HG03469 (cell line): ENCODE results near the gene EHBP1.

Experiments used
- ATAC-seq: cut with Tn5 transposase; IDR thresholded peaks from one replicate; pipeline ENCODE4 v1.9.1; 2021; ENCODE audit warnings: mild to moderate bottlenecking, moderate library complexity, moderate number of reproducible peaks; ENCODE audit not compliant: unreplicated experiment

Gene EHBP1

DNA sequence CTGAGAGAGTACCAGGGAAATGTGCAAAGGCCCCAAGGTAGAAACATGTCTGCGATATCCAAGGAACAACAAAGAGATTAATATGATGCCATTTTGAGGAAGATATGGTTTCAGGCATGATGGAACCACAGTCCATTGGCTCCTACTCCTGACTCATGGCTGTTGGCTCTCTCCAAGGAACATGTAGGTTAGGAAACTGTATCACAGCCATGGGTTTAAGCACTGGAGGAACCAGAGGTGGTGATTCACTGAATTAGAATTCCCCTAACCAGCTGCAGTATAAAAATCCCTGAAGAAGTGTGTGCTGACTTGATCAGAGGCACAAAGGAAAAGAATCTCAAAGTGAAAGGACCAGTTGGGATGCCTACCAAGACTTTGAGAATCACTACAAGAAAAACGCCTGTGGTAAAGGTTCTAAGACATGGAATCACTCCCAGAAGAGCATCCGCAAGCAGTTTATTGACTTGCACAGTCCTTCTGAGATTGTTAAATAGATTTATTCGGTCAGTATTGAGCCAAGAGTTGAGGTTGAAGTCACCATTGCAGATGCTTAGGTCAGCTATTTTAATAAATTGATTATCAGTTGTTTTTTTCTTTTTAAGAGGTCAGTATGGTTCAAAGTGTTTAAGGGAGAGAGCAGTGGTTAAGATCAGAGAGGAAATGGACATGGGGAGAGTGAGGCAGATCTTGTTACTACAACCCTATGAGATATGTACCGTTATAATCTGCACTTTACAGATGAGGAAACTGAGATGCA lies 234.4 kb downstream of the EHBP1 start:
- no peak for ATAC-seq

DNA sequence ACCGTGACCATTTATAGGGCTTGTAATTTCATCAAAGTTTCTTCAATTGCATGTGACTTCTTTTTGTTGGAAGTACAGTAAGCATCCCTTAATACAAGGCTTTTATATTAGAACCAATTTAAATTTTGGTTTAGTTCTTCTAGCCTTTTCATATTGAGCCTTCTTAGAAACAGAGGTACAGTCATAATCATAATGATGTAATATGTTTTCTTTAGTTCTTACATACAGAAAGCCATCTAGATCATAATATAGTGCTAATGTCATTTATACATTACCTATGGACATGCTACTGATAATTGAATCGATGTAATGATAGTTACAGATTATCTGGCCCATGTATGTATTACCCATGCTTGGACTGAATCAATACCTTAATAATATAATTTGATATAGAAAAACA lies 235.2 kb downstream of the EHBP1 start:
- ATAC-seq: no peak

DNA sequence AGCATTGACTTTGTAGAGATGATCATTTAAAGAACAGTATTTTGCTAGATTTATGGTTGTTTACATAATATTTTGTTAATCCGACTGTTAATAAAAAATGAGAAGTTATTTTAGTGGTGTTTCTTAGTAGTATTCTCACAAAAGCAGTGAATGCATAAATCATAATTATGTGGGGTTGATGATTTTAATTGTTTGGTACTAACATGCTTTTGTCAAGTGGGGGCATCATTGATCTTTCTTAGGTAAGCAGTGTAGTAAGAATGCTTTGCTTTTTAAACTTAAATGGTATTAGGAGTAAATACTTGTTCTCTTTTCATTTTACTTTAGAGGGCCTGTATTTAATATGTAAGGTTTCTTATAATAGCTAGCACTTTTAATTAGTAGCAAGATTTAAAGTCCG lies 235.9 kb downstream of the EHBP1 start:
- ATAC-seq: no peak

GRCh38 chr2:62944362-62944761 lies 238.8 kb downstream of the EHBP1 start:
- no peak for ATAC-seq

DNA sequence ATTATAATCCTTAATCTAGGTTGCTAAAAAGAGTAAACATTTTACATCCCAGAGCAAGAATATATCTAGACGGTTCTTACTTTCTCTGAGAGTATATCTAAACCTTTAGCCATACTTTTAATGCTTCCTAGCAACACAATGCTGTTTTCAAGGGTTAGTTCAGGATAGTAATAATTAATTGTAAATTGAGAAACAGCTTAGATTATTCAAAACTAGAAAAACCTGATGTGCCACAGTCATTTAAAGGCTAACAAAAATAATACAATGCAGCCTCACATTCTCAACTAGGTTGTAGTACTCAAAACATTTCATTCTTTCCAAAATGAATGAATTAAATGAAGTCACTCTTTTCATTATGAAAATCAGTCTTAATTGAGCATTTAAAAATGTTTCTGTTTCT lies 241.9 kb downstream of the EHBP1 start:
- no peak for ATAC-seq

DNA sequence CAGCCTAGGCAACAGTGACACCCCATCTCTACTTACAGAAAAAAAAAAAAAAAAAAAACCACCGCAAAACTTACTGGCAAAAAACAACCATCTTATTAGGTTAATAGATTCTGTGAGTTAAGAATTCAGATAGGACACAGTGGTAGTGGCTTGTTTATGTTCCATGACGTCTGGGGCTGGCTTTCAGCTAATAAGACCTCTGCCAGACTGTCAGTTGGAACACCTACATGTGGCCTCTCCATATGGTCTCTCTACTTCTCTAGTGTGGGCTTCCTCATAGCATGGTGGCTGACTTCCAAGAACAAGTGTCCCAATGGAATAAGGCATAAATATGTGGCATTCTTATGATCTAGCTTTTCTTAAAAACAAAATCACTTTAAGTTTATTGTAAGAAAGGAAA lies 251.1 kb downstream of the EHBP1 start:
- ATAC-seq: no peak

GRCh38 chr2:62958206-62958605 lies 252.7 kb downstream of the EHBP1 start:
- no peak for ATAC-seq

DNA sequence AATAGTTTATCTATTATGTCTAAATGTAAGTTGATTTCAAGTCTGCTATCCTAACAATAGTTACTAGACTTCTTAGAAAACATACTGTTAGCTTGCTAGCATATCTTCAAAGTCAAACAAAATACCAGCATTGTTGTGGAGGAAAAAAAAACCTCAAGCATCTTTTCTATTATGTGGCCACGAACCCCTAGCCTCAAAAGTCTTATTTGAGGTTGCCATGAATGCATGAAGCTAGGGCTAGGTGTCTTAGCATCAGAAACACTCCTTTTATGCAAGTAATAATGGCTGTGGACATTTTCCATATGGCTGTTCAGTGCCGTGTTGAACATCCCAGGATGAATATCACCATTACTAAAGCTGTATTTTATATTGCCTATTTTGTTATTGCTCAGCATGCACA lies 258.5 kb downstream of the EHBP1 start:
- no peak for ATAC-seq

GRCh38 chr2:62964671-62965070 lies 259.2 kb downstream of the EHBP1 start:
- ATAC-seq: no peak

- ATAC-seq: no peak
Observed at GRCh38 chr2:62966991-62967390, 261.5 kb downstream of the EHBP1 start.

DNA sequence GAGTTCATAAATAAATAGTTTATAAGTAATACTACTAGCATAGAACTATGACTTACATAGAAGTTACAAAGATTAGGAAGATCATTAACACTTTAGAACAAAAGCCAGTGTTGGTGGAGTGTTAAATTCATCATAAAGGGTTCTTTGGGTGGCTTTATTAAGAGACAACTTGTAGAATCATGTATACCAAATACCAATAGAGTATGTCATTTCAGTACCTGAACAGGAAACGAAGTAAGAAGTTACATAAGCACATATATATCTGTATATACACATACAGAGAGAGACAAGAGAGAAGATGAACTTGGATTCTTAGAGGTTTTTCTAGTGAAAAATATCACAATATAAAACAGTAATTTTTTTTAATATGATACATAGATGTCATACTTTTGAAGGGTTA lies 262.7 kb downstream of the EHBP1 start:
- ATAC-seq: no peak

GRCh38 chr2:62968668-62969067 lies 263.2 kb downstream of the EHBP1 start:
- no peak for ATAC-seq

DNA sequence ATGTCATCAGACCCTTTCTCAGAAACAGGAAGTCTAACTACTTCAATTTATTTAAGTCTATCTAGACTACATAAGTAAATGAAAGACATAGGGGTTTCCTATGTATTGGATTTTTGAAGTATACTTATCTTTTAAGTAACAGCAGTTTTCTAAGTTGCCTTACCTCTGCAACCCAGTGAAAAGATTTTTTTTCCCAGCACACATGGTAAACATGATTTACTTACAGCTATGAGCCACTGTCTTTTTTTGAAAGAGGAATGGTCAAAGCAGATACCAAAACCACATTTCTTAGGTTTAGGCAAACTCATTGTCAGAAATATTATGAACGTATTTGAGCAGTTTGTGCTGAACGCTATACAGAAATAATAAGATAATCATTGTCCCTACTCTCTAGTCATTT lies 266.4 kb downstream of the EHBP1 start:
- ATAC-seq: no peak

GRCh38 chr2:62972601-62973000 lies 267.1 kb downstream of the EHBP1 start:
- no peak for ATAC-seq

GRCh38 chr2:62974999-62975398 lies 269.5 kb downstream of the EHBP1 start:
- ATAC-seq: no peak

DNA sequence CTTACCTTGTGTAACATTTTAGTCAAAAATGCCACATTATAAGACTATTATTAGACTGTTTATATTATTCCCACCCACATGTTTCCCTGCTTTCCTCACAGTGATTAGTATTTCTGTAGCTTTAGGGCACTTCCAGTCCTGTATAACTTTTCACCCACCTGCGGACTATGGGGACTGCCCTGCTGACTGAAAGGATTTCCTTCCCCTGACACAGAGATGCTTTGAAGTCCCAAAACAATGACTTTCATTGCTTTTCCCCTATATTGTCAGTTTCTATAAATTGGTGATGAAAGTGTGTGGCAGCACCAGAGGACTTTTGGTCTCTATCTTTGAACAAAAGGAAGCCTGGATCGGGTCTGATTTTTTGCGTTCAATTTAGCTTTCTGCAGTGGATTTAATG lies 286.1 kb downstream of the EHBP1 start:
- ATAC-seq: no peak

DNA sequence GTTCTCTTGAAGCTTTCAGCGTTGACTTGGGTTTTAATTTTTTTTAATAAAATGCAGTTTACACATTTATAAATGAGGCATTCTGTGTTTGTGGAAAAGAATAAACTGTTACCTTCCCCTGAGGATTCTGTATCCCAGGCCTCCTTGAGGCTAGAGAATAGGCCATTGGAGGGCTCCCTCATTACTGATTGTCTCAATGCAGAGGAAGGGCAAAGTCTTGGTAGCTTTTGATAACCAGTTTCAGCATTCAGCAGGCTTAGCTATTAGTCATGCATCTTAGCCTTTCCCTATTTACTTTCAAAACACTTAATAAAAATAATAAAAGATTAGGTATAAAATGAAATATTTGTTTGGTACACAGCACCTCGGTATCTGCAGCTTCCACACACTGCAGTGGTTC lies 287.0 kb downstream of the EHBP1 start:
- no peak for ATAC-seq

DNA sequence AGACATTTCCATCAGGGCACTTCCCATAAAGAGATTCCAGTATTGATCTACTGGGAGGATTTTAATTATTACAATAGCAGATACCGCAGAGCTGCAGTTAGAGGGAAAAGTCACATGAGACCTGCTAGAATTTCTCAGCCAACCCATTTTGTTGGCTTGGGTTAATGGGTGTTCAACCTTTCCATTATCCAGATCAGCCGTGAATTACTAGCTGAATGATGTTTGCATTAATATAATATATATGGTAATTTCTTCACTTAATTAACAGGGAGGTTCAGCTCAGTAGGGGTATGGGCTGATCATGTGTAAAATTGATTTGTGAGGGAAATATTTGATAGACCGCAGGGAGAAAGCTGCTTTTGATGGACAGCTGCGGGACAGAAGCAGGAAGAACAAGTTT lies 288.7 kb downstream of the EHBP1 start:
- no peak for ATAC-seq

GRCh38 chr2:62996534-62997186 lies 291.1 kb downstream of the EHBP1 start:
- no peak for ATAC-seq

DNA sequence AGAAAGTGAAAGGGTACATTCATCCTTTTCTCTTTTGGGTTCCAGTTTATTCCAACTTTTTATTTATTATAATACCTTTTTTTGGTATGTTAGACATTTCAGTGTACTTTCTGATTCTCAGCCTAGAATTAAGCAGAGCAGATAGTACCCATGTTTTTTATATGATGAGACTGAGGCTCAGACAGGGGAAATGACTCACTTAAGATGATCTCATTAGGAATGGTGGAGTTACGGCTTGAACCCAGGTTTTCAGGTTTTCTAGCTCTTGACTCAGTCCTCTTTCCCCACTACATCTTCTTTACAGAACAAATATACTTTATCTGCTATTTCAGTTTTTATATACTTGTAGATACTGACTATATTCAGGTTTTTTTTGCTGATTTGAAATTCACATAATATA lies 293.4 kb downstream of the EHBP1 start:
- no peak for ATAC-seq

- ATAC-seq: no peak
Observed at GRCh38 chr2:62999905-63000304, 294.4 kb downstream of the EHBP1 start.

DNA sequence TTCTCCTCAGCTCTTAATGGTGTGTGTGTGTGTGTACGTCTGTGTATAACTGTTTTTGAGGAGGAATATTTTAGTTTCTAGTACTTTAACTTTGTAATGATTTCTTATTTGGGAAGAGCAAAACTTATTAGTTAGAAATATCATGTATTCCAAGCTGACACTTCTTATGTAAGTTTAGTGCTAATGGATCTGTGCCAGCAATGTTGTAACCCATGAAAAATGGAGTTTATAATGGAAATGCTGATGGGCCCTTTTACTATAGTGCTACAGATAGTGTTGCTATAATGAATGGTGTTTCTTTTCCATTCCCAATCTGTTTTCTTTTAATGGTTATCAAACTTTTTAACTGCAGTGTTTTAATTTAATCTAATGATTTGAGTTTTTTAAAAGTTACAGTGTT lies 295.3 kb downstream of the EHBP1 start:
- ATAC-seq: no peak

GRCh38 chr2:63001576-63001975 lies 296.1 kb downstream of the EHBP1 start:
- ATAC-seq: no peak
